Measurements from ENCODE around the gene PRCP.

GRCh38 chr11:82831364-82831763 lies 68.9 kb downstream of the PRCP start:
- no peak for TF ChIP-seq CTCF (IDR thresholded peaks at IDR 0.05)
- TF ChIP-seq POLR2A (IDR thresholded peaks at IDR 0.05): no peak

Measured in adrenal gland (tissue), 5 donors.